Muscle of back (tissue), 11 donors: ENCODE measurements around the gene CDH2. TPM values are rescaled to one million over a fixed set of nuclear protein-coding genes. Genes with fewer than 3 reads are reported as not detected.
A peak's percentile ranks its signal among the peaks of the same experiment; 100 is the strongest.

Source experiments
- DNase-seq, 3 donors: peaks; one replicate each; pipeline versions ENCODE4 v3.0.0 to v3.0.0-alpha.2; 2013
- polyA plus RNA-seq, 10 donors: library from polyadenylated mRNA; unstranded; fragments of 120-200 nt; gene quantifications; one replicate each; pipeline ENCODE4 v1.2.1, GENCODE V29; 2013; ENCODE audit not compliant: insufficient read length in 10 of 10

Gene CDH2
- polyA plus RNA-seq, 10 donors: 3.9 to 8.4 (median 6.3) TPM

- no peak for DNase-seq
Observed at GRCh38 chr18:28132084-28132483, 44.8 kb downstream of the CDH2 start.

- no peak for DNase-seq
Observed at GRCh38 chr18:28128659-28128980, 48.3 kb downstream of the CDH2 start.

DNA sequence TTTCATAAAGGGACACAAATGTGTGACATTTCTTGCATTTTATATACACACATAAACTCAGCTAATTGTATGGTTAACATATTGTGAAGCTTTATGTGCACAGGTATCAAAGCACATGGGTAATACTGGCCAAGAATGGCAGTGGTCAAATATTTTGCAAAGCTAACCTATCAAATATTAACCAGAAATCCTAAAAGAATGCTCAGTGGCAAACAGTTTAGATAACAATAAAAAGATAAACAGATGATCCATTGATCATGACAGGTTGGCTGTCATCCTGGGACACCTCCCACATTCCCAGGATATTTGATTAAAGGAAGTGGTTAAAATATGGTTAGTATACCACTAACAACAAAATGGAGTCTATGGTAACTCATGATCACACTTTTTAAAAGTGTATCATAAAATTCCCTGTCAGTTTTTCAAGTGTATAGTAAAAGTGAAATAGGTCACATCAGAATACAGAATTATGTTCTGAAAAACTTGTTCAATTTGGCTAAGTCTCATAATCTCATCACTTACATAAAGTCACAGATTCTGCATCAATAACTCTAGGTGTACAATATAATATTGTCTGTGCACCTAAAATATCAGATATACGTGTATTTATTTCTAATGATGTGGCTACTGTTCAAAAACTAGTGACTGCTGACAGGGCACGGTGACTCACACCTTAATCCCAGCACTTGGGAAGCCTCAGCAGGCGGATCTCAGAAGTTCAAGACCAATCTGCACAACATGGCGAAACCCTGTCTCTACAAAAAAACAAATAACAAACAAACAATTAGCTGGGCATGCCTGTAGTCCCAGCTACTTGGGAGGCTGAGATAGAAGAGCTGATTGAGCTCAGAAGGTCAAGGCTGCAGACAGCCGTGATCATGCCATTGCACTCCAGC lies 48.9 kb downstream of the CDH2 start:
- no peak for DNase-seq

DNA sequence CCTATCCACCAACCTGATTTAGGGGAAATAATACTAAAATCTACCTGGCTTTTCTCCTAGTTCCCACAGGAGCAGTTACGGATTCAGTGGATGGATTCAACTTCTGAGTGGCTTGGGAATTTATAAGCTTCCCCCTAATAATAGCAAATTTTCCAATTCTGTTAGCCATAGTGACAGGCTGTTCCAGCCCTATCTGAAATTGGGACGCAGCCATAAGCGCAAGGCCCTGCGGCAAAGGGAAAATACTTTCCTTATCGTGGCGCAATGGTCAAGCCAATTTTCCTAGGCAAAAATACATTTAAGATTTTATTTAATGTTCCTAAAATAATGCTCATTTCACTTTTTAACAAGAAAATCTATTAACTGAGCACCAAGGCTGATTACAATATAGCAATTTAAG lies 49.7 kb downstream of the CDH2 start:
- no peak for DNase-seq

- DNase-seq: no peak
Observed at GRCh38 chr18:28126768-28127167, 50.2 kb downstream of the CDH2 start.

GRCh38 chr18:28125051-28125450 lies 51.9 kb downstream of the CDH2 start:
- DNase-seq: no peak

GRCh38 chr18:28124131-28125029 lies 52.5 kb downstream of the CDH2 start:
- DNase-seq: no peak

- DNase-seq: no peak
Observed at GRCh38 chr18:28123401-28124030, 53.4 kb downstream of the CDH2 start.

DNA sequence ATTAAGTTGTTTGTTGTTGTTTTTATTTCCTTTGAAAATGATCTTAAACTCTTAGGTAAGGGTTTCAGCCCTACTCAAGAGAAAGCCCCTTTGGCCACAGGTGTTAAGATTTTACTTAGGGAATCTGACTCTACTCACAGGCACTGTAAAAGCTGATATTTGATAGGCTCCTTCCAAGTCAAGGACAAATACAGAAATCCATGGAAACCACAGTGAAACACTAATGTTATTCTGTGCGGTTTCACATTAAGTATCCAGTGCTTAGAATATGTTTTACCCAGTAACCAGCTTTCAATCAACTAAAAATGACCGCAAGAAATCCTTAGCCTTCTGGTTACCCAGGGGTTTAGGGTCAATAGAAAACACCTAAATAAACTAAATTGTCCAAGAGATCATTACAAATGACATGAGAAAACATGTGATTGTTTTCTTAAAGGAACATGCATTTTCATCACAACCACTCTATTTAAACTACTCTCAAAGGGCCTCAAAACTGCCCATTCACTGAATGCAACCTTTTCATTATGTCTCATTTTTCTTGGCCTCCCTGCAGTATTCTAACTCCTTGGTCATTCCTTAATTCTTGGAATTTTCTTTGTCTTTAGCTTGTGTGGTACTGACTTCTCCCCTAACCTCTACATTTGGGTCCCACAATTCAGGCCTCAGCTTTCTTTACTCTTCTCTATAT lies 56.0 kb downstream of the CDH2 start:
- DNase-seq: no peak

- DNase-seq: no peak
Observed at GRCh38 chr18:28116461-28116860, 60.5 kb downstream of the CDH2 start.

DNA sequence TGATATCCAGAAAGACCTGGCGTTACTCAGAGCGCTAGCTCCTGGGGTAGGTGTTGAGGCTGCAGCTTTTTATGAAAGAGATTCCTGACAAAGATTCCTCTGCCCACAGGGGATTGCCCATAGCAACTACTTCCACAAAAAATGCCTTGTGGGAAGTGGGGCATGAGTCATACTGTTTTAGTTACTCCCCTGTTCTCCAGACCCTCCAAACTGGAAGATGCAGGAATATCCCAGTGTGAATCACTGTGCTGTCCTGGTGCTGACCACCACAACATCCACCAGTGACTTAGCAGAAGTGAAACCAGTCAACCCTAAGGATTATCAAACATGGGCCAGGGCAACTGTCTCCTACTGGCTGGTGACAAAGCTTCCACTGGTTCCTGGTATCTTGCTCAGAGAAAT lies 61.8 kb downstream of the CDH2 start:
- DNase-seq: peak in 1 of 3 donors; percentile 86

DNA sequence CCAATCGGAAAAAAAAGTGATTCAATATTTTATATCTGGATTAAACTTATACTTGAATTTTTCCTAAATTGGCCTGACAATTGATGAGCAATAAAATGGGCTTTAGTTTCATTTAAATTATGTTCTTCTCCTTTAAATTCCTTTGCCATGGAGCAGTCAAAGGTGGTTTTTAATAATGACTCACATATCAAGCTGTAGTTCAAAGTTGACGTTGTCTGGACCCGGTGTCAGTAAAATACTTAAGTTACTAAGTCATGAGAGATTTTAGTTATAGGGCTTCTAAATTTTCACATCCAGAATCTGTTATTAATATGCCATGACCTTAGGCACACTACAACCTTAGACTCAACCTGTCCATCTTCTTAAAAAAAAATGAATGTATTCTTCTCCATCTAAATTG lies 62.5 kb downstream of the CDH2 start:
- peak in 1 of 3 donors; percentile 52 for DNase-seq

- peak in 1 of 3 donors; percentile 25 for DNase-seq
Observed at GRCh38 chr18:28113271-28114029, 63.5 kb downstream of the CDH2 start.

DNA sequence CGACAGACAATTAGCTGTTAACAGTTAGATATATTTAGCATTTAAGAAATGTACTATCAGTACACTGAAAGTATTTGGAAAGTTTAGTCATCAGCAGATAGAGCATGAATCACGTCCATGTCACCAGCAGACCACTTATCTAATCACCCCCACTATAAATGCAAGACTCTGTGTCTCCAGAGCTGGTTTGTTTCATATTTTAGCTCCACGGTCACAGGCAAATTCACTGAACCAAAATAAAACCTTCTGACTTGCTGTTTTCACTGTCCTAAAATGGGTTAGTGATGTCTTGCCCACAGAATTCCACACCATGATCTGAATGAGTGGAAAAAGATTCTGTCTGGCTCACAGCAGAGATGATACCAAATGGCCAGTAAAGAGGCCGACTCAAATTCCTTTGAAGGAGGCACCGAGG lies 64.9 kb downstream of the CDH2 start:
- peak in 1 of 3 donors; percentile 80 for DNase-seq

GRCh38 chr18:28110924-28111323 lies 66.0 kb downstream of the CDH2 start:
- no peak for DNase-seq

DNA sequence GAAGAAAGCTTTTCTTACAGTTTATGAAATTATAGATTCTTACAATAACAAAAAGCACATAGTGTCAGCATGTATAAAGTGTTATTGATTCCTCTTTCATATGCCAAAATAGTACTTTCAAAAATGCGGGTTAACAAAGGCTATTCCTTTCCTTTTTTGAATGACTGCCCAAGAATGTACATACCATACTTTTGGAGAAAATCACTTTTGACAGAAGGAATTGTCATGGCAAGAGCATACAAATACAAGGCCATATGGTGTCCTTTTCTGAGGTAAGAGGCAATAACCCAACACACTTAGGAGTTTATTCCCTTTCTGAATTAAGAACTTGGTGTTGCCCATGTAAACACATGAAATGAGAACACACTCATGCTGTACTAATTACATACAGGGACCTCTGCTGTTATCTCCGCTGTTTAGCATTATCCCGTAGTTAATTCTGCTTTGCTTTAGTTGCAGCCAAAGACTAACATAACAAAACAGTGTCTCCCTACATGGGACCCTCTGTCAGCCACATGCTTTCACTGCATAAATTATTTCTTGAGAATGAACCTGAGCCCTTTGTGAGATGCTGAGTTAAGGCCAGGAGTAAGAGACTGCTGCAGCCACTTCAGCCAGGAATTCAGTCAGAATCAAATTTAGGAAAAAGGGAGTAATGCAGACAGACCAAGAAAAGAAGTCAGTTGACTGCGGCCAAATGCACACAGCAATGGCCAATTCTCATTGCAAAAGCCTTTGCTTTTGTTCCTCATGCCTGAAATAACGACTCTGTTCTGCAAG lies 67.0 kb downstream of the CDH2 start:
- peak; percentile 54 to 82 (median 73) for DNase-seq

DNA sequence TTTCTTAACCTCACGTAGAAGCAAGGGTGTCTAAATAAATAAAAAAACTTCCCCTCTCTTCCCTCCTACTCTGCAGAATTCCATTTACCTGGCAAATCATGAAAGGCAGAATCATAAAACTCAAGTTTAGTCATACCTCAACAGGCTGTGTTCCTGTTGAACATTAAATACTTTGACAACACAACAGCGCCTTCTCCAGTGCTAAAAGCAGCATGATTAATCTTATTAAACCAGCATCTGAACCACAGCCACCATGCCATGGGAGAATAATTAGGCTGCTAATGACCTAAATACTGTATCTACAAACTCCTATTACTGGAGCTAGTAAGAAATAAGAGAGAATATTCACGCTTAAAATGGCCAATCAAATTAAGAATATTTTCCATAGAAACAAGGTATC lies 68.1 kb downstream of the CDH2 start:
- peak in 1 of 3 donors; percentile 30 for DNase-seq

GRCh38 chr18:28108254-28108653 lies 68.7 kb downstream of the CDH2 start:
- DNase-seq: no peak

DNA sequence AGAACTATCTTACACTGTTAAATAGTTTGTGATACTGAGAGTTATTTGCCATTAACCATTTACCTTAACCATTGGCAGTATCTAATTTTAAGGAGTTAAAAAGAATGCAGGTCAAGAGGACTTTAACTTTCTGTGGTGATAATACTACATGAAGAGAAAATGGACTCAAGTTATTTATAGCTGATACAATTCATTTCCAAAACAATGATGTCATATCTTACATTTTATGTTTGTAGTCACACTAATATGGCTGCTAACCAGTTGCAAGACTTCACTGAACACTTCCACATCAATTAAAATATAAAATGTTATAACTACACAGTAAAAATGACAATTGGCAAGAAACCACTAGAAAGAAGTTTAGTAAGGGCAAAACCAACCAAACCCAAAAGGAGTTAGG lies 77.7 kb downstream of the CDH2 start:
- DNase-seq: no peak

GRCh38 chr18:28095631-28096030 lies 81.3 kb downstream of the CDH2 start:
- no peak for DNase-seq
